A673 (cell line): ENCODE measurements around the gene SLC12A2. TPM values are rescaled to one million over a fixed set of nuclear protein-coding genes. Genes with fewer than 3 reads are reported as not detected.

ENCODE experiments used
- BruUV-seq: library from RNA; stranded (reverse); fragments of 400-500 nt; replicated peaks from 2 replicates; lab custom pipeline; 2021; lab: Mats Ljungman, UMichigan
- CTCF ChIA-PET: fragments of 300-600 bp; sonication (Branson Sonifier 250); formaldehyde crosslinking; loops from one replicate; lab custom pipeline; 2022; ENCODE audit warnings: antibody characterized with exemption; lab: Charles Lee
- POLR2A ChIA-PET: fragments of 300-600 bp; sonication (Branson Sonifier 250); formaldehyde crosslinking; loops from one replicate; lab custom pipeline; 2022; ENCODE audit warnings: antibody characterized with exemption; ENCODE audit not compliant: low non-redundant PET; lab: Charles Lee
- DNase-seq: peaks from one replicate; pipeline ENCODE4 v3.0.0-alpha.2; 2015; ENCODE audit warnings: low spot score
- H3K27ac ChIP-seq: fragments of 200-600 bp; sonication (generic); 2 replicates; pipeline ENCODE4 v1.5.1; 2016; ENCODE audit warnings: mixed run types, low read depth, mild to moderate bottlenecking, mixed read lengths, antibody characterized with exemption, low read length; ENCODE audit not compliant: poor library complexity, severe bottlenecking
- H3K27me3 ChIP-seq: fragments of 200-600 bp; sonication (generic); replicated peaks from 2 replicates; pipeline ENCODE4 v1.6.1; 2017; ENCODE audit warnings: mixed run types, low read depth, mild to moderate bottlenecking, mixed read lengths, antibody characterized with exemption, low read length; ENCODE audit not compliant: insufficient read depth, poor library complexity
- H3K36me3 ChIP-seq: fragments of 200-600 bp; sonication (generic); 2 replicates; pipeline ENCODE4 v1.6.1; 2016; ENCODE audit warnings: mixed run types, mild to moderate bottlenecking, mixed read lengths, antibody characterized with exemption, low read length; ENCODE audit not compliant: insufficient read depth, poor library complexity, severe bottlenecking
- H3K4me1 ChIP-seq: fragments of 200-600 bp; sonication (generic); 2 replicates; pipeline ENCODE4 v1.6.1; 2017; ENCODE audit warnings: mixed run types, mild to moderate bottlenecking, mixed read lengths, antibody characterized with exemption, low read length; ENCODE audit not compliant: insufficient read depth, poor library complexity, severe bottlenecking
- H3K4me3 ChIP-seq: fragments of 200-600 bp; sonication (generic); 2 replicates; pipeline ENCODE4 v1.5.1; 2016; ENCODE audit warnings: low read depth, mixed run types, mild to moderate bottlenecking, mixed read lengths, low read length; ENCODE audit not compliant: poor library complexity, severe bottlenecking
- H3K9me3 ChIP-seq: fragments of 200-600 bp; sonication (generic); 2 replicates; pipeline ENCODE4 v1.6.1; 2016; ENCODE audit warnings: mixed run types, low read depth, mild to moderate bottlenecking, mixed read lengths, antibody characterized with exemption, low read length; ENCODE audit not compliant: poor library complexity, severe bottlenecking
- EZH2 ChIP-seq: fragments of 200-600 bp; sonication (generic); IDR thresholded peaks from 2 replicates; pipeline ENCODE4 v1.6.1; 2017; ENCODE audit warnings: borderline replicate concordance, low read depth, mild to moderate bottlenecking, mixed read lengths, antibody characterized with exemption, low read length; ENCODE audit not compliant: poor library complexity, severe bottlenecking
- intact Hi-C: fragments of 100-400 bp; cut with micrococcal nuclease; formaldehyde crosslinking; loops from one replicate; pipeline ENCODE4 v1.10.0; 2022; ENCODE audit not compliant: unreplicated experiment
- total RNA-seq: library from RNA; stranded (reverse); gene quantifications from 2 replicates; pipeline ENCODE4 v1.2.3, GENCODE V29; 2021
- TF ChIP-seq, protein P1 (sequence below): fragments of 300-800, 200-600 bp; sonication (generic); conservative IDR thresholded peaks from 2 replicates; pipeline ENCODE4 v1.5.1; 2017; ENCODE audit warnings: low read depth, mild to moderate bottlenecking, antibody characterized with exemption, low read length, moderate library complexity, mixed read lengths

SLC12A2 gene
- total RNA-seq, 1 experiment from 2014 or later = 10.4 TPM

DNA sequence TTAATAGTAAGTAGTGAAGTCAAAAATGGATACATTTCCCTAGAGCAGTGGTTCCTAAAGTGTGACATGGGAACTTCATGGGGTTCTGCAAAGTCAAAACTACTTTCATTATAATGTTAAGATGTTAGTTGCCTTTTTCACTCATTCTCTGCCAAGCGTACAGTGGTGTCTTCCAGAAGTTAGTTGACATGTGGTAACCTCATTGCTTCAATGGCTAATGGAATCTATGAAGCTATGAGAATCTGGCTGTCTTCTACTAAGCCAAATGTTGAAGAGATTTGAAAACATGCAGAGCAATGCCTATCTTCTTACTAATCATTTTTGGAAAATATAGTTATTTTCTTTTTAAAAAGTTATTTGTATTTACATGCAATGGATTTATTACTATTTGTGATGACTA lies 111.8 kb downstream of the SLC12A2 start:
- ChIA-PET POLR2A (no interaction called here), CTCF (no interaction called here)
- intact Hi-C loops = no loop called here
- Histone ChIP-seq H3K27me3 (no peaks in the 10 kb centered on the region), H3K27ac (no peak overlapping the region), H3K4me1 (no peaks in the 10 kb centered on the region), H3K36me3 (no peaks in the 10 kb centered on the region), H3K9me3 (no peaks in the 10 kb centered on the region), H3K4me3 (no peak overlapping the region)
- no peak for DNase-seq
- TF ChIP-seq, protein P1, sequence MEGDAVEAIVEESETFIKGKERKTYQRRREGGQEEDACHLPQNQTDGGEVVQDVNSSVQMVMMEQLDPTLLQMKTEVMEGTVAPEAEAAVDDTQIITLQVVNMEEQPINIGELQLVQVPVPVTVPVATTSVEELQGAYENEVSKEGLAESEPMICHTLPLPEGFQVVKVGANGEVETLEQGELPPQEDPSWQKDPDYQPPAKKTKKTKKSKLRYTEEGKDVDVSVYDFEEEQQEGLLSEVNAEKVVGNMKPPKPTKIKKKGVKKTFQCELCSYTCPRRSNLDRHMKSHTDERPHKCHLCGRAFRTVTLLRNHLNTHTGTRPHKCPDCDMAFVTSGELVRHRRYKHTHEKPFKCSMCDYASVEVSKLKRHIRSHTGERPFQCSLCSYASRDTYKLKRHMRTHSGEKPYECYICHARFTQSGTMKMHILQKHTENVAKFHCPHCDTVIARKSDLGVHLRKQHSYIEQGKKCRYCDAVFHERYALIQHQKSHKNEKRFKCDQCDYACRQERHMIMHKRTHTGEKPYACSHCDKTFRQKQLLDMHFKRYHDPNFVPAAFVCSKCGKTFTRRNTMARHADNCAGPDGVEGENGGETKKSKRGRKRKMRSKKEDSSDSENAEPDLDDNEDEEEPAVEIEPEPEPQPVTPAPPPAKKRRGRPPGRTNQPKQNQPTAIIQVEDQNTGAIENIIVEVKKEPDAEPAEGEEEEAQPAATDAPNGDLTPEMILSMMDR = no peak
- no peak for TF ChIP-seq EZH2
- no TSS peak for BruUV-seq

DNA sequence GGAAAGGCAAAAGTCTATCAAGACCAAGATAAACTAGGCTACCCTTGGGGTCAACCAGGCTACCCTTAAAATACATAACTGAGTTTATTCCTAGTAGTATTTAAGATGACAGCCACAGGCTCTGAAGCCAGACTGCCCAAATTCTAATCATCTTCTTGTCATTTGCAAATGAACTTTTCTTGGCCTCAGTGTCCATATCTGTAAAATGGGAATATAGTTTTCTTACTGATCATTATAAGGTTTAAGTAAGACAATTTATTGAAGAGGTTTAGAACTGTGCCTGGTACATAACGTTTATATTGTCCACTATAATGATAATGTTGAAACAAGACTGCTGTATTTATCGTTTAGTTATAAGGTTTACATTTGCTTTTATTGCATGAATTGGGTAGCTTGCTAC lies 112.5 kb downstream of the SLC12A2 start:
- Histone ChIP-seq H3K4me1 (peaks cover 2% of the 10 kb centered on the region), H3K27ac (no peak overlapping the region), H3K36me3 (no peaks in the 10 kb centered on the region), H3K27me3 (no peaks in the 10 kb centered on the region), H3K9me3 (no peaks in the 10 kb centered on the region), H3K4me3 (no peak overlapping the region)
- BruUV-seq = no TSS peak
- ChIA-PET CTCF (no interaction called here), POLR2A (no interaction called here)
- intact Hi-C loops = no loop called here
- DNase-seq = no peak
- TF ChIP-seq EZH2 = no peak
- TF ChIP-seq, protein P1 = no peak

- TF ChIP-seq, protein P1 = no peak
- TF ChIP-seq EZH2 = no peak
- intact Hi-C loops = no loop called here
- no peak for DNase-seq
These were observed 113.2 kb downstream of the SLC12A2 start for GRCh38 chr5:128196791-128197190.

More at GRCh38 chr5:128196791-128197190, 113.2 kb downstream of the SLC12A2 start:
- Histone ChIP-seq H3K27ac (no peak overlapping the region), H3K36me3 (no peaks in the 10 kb centered on the region), H3K9me3 (no peaks in the 10 kb centered on the region), H3K4me3 (no peak overlapping the region), H3K27me3 (no peaks in the 10 kb centered on the region), H3K4me1 (peaks cover 4% of the 10 kb centered on the region)
- ChIA-PET CTCF (no interaction called here), POLR2A (no interaction called here)
- BruUV-seq = no TSS peak
